ENCODE results near the gene SDHAF4.

GRCh38 chr6:70633870-70634269 lies 67.1 kb downstream of the SDHAF4 start:
- TF ChIP-seq REST (IDR thresholded peaks at IDR 0.05; ENCODE audit: insufficient replicate concordance, low read depth) = no peak
- no peak for TF ChIP-seq CTCF (IDR thresholded peaks at IDR 0.05; ENCODE audit: insufficient read depth, low read length)
- no peak for TF ChIP-seq POLR2AphosphoS5 (IDR thresholded peaks at IDR 0.05; ENCODE audit: low read depth)
